HEK293T (cell line): ENCODE results near the gene SMTNL2.

Experiments used
- CTCF ChIA-PET: fragments of 350-600 bp; formaldehyde crosslinking; extraction: SDS; loops from one replicate; lab custom pipeline; 2021; ENCODE audit warnings: antibody characterized with exemption, inconsistent platforms; lab: Yijun Ruan, JAX
- POLR2A ChIA-PET: fragments of 350-600 bp; formaldehyde crosslinking; extraction: SDS; loops from one replicate; lab custom pipeline; 2020; ENCODE audit warnings: antibody characterized with exemption, inconsistent platforms; lab: Yijun Ruan, JAX
- DNase-seq: peaks from one replicate; pipeline ENCODE4 v3.0.0; 2012; ENCODE audit warnings: mixed read lengths; ENCODE audit errors: extremely low spot score
- ARNT ChIP-seq: fragments of 450-650 bp; IDR thresholded peaks from 2 replicates; pipeline ENCODE4 v1.6.1; 2017; ENCODE audit warnings: mild to moderate bottlenecking
- BHLHE40 ChIP-seq: fragments of 450-650 bp; IDR thresholded peaks from 2 replicates; pipeline ENCODE4 v1.6.1; 2016; ENCODE audit warnings: mild to moderate bottlenecking, moderate library complexity, borderline replicate concordance
- CTBP1 ChIP-seq: fragments of 450-650 bp; IDR thresholded peaks from 2 replicates; pipeline ENCODE4 v1.6.1; 2016; ENCODE audit warnings: borderline replicate concordance
- ELF4 ChIP-seq: fragments of 450-650 bp; IDR thresholded peaks from 2 replicates; pipeline ENCODE4 v1.6.1; 2017; ENCODE audit warnings: antibody characterized with exemption
- FOXA1 ChIP-seq: fragments of 450-650 bp; IDR thresholded peaks from 2 replicates; pipeline ENCODE4 v1.6.1; 2016; ENCODE audit warnings: mild to moderate bottlenecking
- FOXK2 ChIP-seq: fragments of 450-650 bp; IDR thresholded peaks from 2 replicates; pipeline ENCODE4 v1.6.1; 2016; ENCODE audit warnings: mild to moderate bottlenecking
- FOXM1 ChIP-seq: fragments of 450-650 bp; IDR thresholded peaks from 2 replicates; pipeline ENCODE4 v1.6.1; 2017; ENCODE audit warnings: mild to moderate bottlenecking, borderline replicate concordance
- HDGF ChIP-seq: fragments of 450-650 bp; IDR thresholded peaks from 2 replicates; pipeline ENCODE4 v1.6.1; 2017; ENCODE audit warnings: antibody characterized with exemption, borderline replicate concordance
- L3MBTL2 ChIP-seq: fragments of 450-650 bp; conservative IDR thresholded peaks from 2 replicates; pipeline ENCODE4 v1.6.1; 2016; ENCODE audit warnings: mild to moderate bottlenecking
- LEF1 ChIP-seq: fragments of 450-650 bp; IDR thresholded peaks from 2 replicates; pipeline ENCODE4 v1.6.1; 2017; ENCODE audit warnings: mild to moderate bottlenecking, borderline replicate concordance
- NFRKB ChIP-seq: fragments of 450-650 bp; IDR thresholded peaks from 2 replicates; pipeline ENCODE4 v1.6.1; 2016; ENCODE audit warnings: mild to moderate bottlenecking, moderate library complexity
- SP1 ChIP-seq: fragments of 450-650 bp; IDR thresholded peaks from 2 replicates; pipeline ENCODE4 v1.6.1; 2017
- SUZ12 ChIP-seq: fragments of 450-650 bp; IDR thresholded peaks from 2 replicates; pipeline ENCODE4 v1.6.1; 2016; ENCODE audit warnings: mild to moderate bottlenecking
- TARDBP ChIP-seq: fragments of 450-650 bp; IDR thresholded peaks from 2 replicates; pipeline ENCODE4 v1.6.1; 2016
- ZNF384 ChIP-seq: fragments of 450-650 bp; IDR thresholded peaks from 2 replicates; pipeline ENCODE4 v1.6.1; 2016
- TF ChIP-seq, protein P1 (sequence below): fragments of 450-650 bp; IDR thresholded peaks from 2 replicates; pipeline ENCODE4 v1.6.1; 2016

SMTNL2 gene

DNA sequence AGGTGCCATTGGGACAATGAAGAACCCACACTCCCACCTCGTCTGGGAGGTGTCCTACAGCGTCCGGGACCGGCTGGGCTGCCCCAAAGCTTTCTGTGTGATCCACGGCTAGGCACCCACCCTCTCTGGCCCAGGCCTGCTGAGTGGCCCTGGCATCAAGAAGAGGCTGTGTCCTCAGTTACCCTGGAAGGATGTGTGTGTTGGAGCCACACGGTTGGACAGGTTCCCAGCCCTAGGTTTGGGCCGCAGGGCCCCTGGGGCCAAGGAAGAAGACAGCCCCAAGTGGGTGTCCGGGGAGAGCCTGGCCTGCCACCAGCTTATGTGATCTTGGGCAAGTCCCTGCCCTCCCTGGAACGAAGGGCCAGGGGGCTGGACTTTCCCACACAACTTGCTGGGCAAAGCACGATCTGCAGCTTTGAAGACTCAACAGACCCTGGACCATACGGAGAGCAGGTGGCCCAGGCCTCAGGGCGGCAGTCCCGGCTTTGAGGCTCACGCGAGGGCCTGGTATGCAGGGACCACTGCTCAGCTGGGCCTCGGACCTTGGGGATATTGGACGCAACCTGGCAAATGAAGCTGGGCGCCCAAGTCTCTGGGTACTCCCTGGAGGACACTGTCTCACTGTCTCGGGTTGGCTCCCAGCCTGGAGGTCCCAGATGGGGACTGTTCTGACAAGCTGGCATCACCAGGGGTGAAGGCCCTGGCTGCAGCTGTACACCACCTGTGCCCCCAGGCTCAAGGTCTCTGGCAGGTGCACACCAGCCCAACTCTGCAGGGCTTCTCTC lies 46.7 kb upstream of the SMTNL2 start:
- no peak for DNase-seq
- TF ChIP-seq SP1 (no peak), TARDBP (no peak), LEF1 (no peak), BHLHE40 (no peak), ARNT (no peak), FOXA1 (no peak), ELF4 (no peak), HDGF (no peak), CTBP1 (no peak), NFRKB (no peak), ZNF384 (no peak), L3MBTL2 (no peak), FOXK2 (no peak), FOXM1 (no peak), SUZ12 (no peak)
- TF ChIP-seq, protein P1, sequence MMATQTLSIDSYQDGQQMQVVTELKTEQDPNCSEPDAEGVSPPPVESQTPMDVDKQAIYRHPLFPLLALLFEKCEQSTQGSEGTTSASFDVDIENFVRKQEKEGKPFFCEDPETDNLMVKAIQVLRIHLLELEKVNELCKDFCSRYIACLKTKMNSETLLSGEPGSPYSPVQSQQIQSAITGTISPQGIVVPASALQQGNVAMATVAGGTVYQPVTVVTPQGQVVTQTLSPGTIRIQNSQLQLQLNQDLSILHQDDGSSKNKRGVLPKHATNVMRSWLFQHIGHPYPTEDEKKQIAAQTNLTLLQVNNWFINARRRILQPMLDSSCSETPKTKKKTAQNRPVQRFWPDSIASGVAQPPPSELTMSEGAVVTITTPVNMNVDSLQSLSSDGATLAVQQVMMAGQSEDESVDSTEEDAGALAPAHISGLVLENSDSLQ = no peak
- ChIA-PET POLR2A (interaction anchor here (1.0 to 3.7 kb wide), 3 partner anchors 12 to 39 kb away, joined by 3 to 22 read pairs (median 4); partner anchors contain the start of genes MYBBP1A and SPNS2), CTCF (no interaction called here)

DNA sequence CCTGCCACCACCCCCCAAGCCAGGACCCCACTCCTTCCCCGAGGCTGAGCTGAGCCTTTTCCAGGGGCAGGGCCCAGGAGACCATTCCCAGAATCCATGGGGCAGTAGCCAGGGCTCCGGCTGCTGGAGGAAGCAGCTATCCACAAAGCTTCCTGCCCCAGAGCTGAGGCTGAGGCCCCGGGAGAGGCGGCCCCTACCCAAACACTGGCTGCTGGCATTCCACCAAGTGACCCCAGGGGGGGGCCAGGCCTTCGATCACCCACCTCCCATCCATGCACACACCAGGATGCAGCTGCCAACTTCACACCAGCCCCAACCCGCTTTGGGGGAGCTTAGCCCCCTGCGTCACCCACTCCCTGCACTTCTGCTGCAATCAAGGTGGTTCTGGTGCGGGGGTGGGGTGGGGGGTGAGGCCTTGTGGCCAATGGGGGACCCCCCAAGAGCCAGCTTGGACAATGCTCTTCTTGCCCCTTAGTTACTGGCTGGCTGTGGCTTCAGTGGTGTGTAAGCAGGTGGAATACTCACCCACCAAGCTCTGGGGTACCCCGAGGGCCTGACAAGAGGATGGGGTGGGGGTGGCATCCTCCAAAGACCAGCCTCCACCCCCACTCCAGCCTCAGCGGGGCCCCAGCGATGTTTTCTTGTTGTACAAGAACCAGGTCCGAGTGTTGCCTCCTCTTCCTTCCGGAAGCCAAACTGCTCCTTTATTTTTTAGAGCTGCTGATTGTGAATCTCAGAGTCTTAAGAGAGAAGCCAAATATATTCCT lies 45.9 kb upstream of the SMTNL2 start:
- DNase-seq = no peak
- ChIA-PET CTCF (no interaction called here), POLR2A (interaction anchor here (1.6 to 3.7 kb wide), 2 partner anchors 16 to 39 kb away, joined by 3 to 22 read pairs; partner anchors contain the start of genes MYBBP1A and SPNS2)
- TF ChIP-seq LEF1 = no peak
- TF ChIP-seq ELF4 = no peak
- no peak for TF ChIP-seq CTBP1
- TF ChIP-seq FOXK2 = no peak

GRCh38 chr17:4539025-4539424 lies 45.3 kb upstream of the SMTNL2 start:
- DNase-seq = no peak
- TF ChIP-seq HDGF (no peak), FOXK2 (no peak), ELF4 (no peak), NFRKB (no peak)
- ChIA-PET CTCF (no interaction called here), POLR2A (interaction anchor here (1.0 to 3.7 kb wide), 2 partner anchors 12 to 16 kb away, joined by 4 to 22 read pairs; partner anchors contain the start of gene MYBBP1A)

DNA sequence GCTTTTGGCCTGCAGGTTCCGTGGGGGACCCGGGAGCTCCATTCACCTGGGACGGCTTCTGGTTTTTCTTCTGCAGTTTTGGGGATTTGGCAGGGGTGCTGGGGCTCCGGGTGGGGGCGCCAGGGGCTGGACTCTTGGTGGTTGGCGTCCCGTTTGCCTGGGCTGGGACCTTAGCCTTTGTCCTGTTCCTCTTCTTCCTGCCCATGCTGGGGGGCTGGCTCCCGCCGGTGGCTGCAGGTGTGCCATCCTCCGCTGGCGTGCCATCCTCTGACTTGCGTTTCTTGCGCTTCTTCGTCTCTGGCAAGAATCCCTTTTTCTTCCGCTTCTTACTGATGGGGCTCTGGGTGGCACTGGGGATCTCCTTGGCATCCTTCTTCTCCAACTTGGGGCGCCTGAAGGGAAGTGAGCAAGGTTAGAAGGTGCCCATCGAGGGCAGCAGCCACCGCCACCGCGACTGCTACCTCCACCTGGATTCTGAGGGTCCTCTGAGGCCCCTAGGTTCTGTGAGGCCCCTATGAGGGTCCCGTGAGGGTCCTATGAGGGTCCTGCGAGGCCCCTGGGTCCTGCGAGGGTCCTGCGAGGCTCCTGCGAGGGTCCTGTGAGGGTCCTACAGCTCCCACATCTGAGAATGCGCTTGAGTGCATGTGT lies 44.6 kb upstream of the SMTNL2 start:
- CTCF ChIA-PET = no interaction called here
- no peak for DNase-seq
- TF ChIP-seq FOXA1 (no peak), L3MBTL2 (no peak), FOXK2 (no peak), CTBP1 (no peak), TARDBP (no peak), ARNT (no peak), LEF1 (no peak), SP1 (no peak), HDGF (no peak), ELF4 (no peak), ZNF384 (no peak), NFRKB (no peak), BHLHE40 (no peak)
- TF ChIP-seq, protein P1 = no peak
- POLR2A ChIA-PET = interaction anchor here (1.0 to 3.7 kb wide), 2 partner anchors 12 to 15 kb away, joined by 4 to 22 read pairs; partner anchors contain the start of gene MYBBP1A

- DNase-seq = no peak
- POLR2A ChIA-PET = interaction anchor here (3.7 kb wide), 1 partner anchor 14 kb away, joined by 22 read pairs; the partner anchor contains the start of gene MYBBP1A
- TF ChIP-seq SP1 (no peak), FOXK2 (no peak), LEF1 (no peak)
- CTCF ChIA-PET = interaction anchor here (1.5 kb wide), 1 partner anchor 119 kb away, joined by 5 read pairs; no protein-coding TSS in a partner anchor
Measured at GRCh38 chr17:4540224-4540651, 44.1 kb upstream of the SMTNL2 start.

DNA sequence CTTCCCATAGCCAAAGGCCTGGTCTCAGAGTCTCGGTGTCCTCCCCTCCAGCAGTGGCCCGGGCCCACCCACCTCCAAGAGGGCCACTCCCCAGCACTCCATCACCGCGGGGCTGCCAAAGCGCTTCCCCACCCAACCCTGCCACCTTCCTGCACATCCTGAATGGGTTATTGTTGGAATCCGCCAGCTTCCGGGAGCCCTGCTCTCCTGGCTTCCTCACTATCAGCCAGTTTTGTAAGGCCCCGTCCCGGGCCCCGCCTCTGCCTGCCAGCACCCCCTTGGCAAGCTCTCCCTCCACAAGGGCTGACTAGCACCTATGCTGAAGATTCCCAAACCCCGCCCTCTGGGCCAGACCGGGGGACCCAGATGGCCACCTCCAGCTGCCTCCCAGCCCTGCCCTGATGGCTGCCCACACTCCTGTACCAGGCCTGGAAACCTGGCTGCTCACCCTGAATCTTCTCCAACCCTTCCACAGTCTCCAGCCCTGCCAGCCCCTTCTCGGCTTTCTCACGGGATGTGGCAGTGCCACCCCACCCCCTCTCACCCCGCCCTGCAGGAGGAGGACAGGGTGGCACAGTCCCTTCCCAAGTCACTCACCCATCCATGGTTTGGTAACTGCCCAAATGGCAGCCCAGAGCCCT lies 43.5 kb upstream of the SMTNL2 start:
- ChIA-PET CTCF (interaction anchor here (1.5 kb wide), 1 partner anchor 120 kb away, joined by 5 read pairs; no protein-coding TSS in a partner anchor), POLR2A (interaction anchor here (1.8 kb wide), 1 partner anchor 13 kb away, joined by 5 read pairs; no protein-coding TSS in a partner anchor)
- DNase-seq = no peak
- no peak for TF ChIP-seq NFRKB
- no peak for TF ChIP-seq LEF1
- no peak for TF ChIP-seq BHLHE40
- TF ChIP-seq ARNT = no peak
- no peak for TF ChIP-seq TARDBP
- no peak for TF ChIP-seq ELF4
- no peak for TF ChIP-seq CTBP1
